GM19395 (cell line): Measurements from ENCODE around the gene FXYD3.

Experiments
- ATAC-seq: cut with Tn5 transposase; IDR thresholded peaks from one replicate; pipeline ENCODE4 v1.9.1; 2021; ENCODE audit warnings: mild to moderate bottlenecking, moderate library complexity; ENCODE audit not compliant: unreplicated experiment

Gene FXYD3

DNA sequence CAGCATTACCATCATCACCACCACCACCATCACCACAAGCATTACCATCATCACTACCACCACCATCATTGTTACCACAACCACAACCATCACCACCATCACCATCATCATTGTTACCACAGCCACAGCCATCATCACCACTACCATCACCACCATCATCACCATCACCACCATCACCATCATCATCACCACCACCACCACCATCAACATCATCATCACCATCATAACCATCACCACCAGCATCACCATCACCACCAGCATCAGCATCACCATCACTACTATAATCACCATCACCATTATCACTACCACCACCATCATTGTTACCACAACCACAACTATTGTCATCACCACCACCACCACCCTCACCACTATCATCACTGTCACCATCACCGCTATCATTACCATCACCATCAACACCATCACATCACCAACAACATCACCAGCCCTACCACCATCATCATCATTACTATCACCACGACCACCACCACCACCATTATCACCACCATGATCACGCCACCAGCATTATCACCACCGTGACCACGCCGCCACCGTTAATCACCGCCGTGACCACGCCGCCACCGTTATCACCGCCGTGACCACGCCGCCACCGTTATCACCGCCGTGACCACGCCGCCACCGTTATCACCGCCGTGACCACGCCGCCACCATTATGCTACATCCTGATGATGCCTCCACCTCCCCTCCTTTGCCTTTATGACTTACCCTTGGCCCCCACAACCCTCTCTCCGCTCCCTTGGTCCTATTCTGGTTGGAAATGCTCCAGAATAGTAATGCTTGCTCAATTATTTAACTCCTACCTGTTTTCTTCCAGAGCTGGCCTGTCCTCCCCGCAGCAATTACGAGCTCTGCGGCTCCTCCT is 10.0 kb upstream of the FXYD3 start:
- ATAC-seq, result no peak

DNA sequence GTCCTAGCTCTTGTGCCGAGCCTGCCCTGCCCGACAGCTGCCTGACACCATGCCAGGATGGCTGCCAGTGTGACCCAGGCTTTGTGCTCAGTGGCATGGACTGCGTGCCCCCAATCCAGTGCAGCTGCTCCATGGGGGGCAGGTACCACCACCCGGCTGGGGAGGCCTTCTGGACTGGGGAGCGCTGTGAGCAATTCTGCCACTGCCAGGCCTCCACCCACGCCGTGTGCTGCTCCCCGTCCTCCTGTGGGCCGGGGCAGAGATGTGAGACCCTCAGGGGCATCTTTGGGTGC is 9.4 kb upstream of the FXYD3 start:
- ATAC-seq, result no peak

DNA sequence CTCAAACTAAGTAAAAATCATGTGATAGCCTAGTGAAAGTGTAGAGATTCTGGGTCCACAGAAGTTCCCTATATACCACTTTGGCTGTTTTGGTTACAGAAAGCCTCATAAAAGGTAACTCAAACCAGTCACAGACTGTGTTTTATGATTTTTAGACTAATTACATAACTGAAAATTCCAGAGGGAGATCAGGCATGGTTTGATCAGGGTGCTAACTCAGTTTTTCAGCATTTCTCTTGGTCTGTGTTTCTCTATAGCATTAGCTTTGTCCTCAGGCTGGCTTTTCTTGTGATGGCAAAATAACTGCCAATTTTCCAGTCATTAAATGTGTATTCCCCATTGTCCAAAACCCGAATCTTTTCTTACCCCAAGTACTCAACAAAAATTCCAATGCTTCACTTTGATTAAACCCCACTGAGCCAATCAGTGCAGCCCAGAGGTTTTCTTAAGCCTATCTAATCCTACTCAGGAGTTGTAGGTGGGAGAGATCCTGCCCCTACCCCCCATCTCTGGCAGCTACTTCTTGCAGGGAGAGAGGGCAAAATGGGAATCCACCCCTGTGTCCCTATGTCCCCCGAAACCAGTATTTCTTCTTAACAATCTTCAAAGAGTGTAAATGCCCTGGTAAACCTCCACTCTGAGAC is 8.6 kb upstream of the FXYD3 start:
- no peak for ATAC-seq

DNA sequence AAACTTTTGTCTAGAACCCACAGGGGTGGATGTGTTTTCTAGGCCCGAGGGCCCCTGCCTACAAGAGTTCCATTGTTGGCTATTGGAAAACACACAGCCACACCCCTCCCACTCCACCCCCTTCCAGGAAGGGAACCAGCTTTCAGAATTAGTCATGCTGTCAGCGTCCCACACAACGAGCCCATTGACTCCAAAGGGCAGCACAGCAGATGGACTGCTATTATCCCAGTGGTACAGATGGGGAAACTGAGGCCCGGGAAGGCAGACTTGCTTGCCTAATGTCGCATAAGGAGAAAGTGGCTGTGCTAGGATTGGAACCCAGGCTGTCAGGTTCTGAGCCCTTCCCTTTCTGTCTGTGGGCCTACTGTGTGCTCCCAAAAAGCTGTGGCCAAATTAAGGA is 8.1 kb upstream of the FXYD3 start:
- no peak for ATAC-seq

- ATAC-seq, result no peak
Measured at GRCh38 chr19:35108730-35109129, 6.9 kb upstream of the FXYD3 start.

- ATAC-seq, result no peak
Measured at GRCh38 chr19:35109395-35110112, 6.1 kb upstream of the FXYD3 start.

DNA sequence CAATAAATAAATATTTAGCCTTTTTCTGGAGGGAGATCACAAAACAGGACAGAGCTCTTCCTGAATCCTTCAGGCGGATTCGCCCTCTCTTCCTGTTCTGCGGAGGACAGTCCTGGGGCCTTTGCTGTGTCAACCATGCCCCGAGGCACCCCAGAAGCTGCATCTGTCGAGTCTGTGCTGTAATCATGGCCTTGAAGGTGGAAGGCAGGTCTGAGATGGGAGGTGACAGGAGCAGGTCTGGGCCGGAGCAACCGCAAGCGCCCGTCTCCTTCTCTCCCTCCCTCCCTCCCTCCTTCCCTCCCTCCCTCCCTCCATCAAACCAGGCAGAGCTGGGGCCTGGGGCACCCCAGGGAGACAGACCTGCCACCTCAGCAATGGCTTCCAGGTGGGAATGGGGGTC is 4.6 kb upstream of the FXYD3 start:
- no peak for ATAC-seq

DNA sequence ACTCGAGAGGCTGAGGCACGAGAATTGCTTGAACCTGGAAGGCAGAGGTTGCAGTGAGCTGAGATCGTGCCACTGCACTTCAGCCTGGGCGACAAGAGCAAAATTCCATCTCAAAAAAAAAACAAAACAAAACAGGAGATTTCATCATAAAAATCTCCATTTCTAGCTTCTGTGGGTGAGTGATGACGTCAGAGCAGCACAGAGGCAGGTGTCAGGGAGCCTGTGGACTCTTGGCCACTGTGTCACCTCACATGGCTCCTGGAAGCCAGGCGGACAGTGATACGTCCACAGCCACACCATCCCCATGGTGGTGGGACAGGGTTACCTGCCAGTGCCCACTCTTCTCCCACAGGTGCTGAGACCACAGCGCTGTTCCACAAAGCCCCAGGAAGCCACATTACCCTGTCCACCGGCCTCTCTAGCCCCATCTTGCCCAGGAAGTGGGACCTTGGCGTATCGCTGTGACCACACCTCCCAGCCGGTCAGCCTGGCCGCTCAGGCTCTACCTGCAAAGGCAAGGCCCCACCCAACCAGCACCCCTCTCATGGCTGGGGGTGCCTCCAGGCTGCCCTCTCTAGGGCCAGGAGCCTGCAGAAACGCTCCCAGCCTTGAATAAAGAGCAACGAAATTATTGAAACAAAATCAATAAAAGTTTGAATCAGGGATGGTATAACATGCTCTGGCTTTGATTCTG is 2.5 kb upstream of the FXYD3 start:
- ATAC-seq, result no peak

GRCh38 chr19:35114353-35115176 is 1.1 kb upstream of the FXYD3 start:
- ATAC-seq, result no peak

GRCh38 chr19:35116072-35116801 is 614 bp downstream of the FXYD3 start:
- ATAC-seq, result no peak

DNA sequence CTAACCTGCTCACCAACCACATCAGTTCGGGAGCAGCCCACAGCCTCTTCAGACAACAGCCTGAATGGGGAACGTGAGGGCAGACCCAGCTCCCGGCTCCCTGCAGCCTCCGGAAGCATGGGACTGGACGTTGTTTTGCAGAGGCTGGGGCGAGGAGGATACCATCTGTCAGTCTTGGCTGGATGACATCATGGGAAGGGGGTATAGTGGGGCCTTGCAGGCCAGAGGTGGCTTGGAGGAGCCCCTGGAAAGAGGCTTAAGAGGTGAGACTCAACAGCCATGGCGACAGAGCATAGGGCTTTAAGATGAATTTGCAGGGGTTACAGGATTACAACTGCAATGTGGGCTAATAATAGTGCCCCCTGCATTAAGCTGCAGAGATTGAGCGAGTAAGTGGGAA is 1.5 kb downstream of the FXYD3 start:
- ATAC-seq, result no peak

- ATAC-seq, result no peak
Measured at GRCh38 chr19:35117799-35118198, 2.2 kb downstream of the FXYD3 start.

DNA sequence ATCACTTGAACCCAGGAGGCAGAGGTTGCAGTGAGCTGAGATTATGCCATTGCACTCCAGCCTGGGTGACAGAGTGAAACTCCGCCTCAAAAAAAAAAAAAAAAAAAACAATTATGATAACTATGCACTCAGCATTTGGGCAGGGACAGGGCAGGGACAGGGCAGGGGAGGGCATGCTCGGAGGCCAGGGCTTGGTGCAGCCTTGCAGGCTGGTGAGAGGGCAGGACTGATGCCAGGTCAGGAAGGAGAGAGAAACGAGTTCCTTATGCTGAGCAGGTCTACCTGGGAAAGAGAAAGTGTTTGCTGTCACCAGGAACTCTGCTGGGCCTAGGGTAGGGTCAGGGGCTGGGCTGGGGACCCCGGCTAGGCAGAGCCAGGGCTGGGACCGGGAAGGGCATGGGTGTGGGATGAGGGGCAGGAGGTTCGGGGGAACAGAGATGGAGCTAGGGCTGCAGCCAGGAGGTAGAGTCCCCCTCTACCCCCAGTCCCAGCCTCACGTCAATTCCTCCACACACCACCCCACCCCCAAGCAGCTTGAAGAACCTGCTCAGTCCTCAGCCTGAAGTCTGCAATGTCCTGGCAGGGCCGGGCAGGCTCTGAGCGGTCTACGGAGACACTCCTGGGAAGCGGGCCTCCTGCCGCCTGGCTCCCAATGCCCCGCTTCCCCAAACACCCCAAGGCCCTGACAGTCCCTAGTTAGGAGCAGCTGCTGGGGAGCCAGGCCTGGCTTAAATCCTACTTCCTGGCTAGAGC is 2.8 kb downstream of the FXYD3 start:
- ATAC-seq, result no peak

- ATAC-seq, result no peak
Measured at GRCh38 chr19:35119091-35119490, 3.5 kb downstream of the FXYD3 start.

DNA sequence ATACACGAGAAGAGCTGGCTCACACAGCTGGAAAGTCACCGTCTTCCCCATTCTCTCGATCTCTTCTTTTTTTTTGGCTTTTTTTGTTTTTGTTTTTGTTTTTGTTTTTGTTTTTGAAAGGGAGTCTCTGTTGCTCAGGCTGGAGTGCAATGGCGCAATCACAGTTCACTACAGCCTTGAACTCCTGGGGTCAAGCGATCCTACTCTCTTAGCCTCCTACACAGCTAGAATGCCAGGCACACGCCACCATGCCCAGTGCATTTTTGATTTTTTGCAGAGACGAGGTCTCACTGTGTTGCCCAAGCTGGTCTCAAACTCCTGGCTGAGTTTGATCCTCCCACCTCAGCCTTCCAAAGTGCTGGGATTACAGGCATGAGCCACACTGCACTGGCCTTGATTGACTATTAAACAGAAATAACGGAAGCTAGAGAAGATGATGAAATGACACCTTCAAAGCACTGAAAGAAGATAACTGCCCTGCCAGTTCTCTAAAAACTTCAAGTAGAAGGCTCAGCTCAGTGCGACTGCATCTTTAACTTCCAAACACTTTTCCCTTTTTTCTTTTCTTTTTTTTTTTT is 4.0 kb downstream of the FXYD3 start:
- ATAC-seq, result no peak

DNA sequence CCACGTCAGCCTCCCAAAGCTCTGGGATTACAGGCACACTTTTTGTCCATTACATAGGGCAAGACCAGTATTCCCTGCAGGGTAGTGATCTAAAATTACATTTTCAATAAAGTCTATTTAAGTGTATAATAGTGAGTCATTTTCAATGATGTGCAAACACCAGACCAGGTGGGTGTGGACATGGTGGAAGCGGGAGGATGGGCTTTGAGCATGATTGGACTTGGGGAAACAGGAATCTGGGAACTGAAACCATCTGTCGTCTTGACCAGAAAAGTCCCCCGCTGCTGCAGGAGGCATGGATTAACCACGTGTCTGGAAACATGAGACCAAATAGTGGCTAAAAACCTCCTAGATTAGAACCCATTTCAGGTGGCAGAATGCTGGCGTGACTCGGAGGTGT is 4.9 kb downstream of the FXYD3 start:
- no peak for ATAC-seq

DNA sequence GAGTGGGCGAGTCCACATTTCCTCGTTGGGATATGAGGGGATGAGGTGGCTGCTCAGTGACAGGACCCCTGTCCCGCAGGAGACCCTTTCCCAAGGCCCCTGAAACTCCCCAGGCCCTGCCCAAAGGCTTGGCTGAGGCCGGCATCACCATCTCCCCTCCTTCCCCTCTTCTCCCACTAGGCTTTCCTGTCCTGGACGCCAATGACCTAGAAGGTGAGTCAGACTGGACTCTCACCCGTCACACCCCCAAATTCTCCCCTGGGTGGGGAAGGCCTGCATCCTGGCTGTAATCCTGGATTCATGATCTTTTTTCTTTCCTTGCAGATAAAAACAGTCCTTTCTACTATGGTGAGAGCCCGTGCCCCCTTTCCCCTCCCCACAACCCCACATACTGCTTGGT is 5.3 kb downstream of the FXYD3 start:
- ATAC-seq, result no peak

DNA sequence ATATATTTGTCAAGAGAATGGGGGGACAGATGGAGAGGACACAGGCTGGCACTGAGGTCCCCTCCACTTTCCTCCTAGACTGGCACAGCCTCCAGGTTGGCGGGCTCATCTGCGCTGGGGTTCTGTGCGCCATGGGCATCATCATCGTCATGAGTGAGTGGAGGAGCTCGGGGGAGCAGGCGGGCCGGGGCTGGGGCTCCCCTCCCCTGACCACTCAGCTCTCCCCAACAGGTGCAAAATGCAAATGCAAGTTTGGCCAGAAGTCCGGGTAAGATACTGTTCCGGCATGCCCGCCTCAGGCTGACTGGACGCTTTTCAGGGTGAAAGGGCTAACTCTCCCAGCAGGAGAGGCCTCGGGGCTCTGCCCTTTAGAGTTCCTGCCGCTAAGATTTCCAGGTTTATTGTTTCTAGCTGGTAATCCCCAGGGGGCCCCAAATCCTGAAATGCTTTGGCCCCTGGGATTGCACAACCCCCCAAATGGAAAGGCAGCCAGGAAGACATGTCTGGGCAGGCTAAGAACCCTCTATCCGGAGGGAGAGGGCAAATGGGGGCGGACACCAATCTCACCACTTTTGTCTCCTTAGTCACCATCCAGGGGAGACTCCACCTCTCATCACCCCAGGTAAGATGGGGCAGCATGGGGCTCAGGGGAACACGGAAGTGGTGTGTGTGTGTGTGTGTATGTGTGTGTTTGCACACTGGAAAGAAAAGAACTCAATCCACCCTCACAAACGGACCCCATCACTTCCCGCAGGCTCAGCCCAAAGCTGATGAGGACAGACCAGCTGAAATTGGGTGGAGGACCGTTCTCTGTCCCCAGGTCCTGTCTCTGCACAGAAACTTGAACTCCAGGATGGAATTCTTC is 7.3 kb downstream of the FXYD3 start:
- ATAC-seq, result no peak
